ENCODE results near the gene TIMM23.

DNA sequence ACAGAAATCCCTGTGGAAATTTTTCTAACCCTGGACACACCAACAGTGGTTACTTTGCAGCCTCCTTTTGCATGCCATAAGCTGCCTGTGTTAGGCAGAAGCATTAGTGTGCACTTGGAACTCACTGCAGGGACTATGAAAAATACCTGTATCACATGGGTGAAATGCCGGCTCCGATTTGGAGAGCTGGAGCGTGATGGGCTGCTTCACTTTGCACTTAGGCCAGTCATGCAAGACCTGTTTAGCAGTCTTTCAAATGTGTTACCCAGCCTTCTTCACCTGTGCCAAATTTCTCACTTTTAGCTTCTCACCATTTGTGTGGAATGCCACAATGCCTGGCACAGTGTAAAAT is 46.9 kb downstream of the TIMM23 start:
- no peak for TF ChIP-seq POLR2AphosphoS5 (IDR thresholded peaks at IDR 0.05)
- TF ChIP-seq, protein P1, sequence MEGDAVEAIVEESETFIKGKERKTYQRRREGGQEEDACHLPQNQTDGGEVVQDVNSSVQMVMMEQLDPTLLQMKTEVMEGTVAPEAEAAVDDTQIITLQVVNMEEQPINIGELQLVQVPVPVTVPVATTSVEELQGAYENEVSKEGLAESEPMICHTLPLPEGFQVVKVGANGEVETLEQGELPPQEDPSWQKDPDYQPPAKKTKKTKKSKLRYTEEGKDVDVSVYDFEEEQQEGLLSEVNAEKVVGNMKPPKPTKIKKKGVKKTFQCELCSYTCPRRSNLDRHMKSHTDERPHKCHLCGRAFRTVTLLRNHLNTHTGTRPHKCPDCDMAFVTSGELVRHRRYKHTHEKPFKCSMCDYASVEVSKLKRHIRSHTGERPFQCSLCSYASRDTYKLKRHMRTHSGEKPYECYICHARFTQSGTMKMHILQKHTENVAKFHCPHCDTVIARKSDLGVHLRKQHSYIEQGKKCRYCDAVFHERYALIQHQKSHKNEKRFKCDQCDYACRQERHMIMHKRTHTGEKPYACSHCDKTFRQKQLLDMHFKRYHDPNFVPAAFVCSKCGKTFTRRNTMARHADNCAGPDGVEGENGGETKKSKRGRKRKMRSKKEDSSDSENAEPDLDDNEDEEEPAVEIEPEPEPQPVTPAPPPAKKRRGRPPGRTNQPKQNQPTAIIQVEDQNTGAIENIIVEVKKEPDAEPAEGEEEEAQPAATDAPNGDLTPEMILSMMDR (IDR thresholded peaks at IDR 0.05), result no peak
- TF ChIP-seq POLR2A (IDR thresholded peaks at IDR 0.05), result no peak
